OCI-LY7 (cell line): ENCODE measurements around the gene IFITM5. TPM values are rescaled to one million over a fixed set of nuclear protein-coding genes. Genes with fewer than 3 reads are reported as not detected.
A peak's percentile ranks its signal among the peaks of the same experiment; 100 is the strongest.
"Not testable (repeated sequence)": the region's sequence is repeated elsewhere in the genome, so short reads cannot be mapped to it uniquely, and the experiment has no call there.

Experiments
- BruUV-seq: library from RNA; stranded (reverse); fragments of 400-500 nt; replicated peaks from 2 replicates; lab custom pipeline; 2021; lab: Mats Ljungman, UMichigan
- CTCF ChIA-PET: fragments of 300-600 bp; sonication (Branson Sonifier 250); formaldehyde crosslinking; loops from one replicate; lab custom pipeline; 2022; ENCODE audit warnings: antibody characterized with exemption; ENCODE audit not compliant: unreplicated experiment; lab: Charles Lee
- POLR2A ChIA-PET: fragments of 300-600 bp; sonication (Branson Sonifier 250); formaldehyde crosslinking; loops from one replicate; lab custom pipeline; 2022; ENCODE audit warnings: antibody characterized with exemption; lab: Charles Lee
- DNase-seq: peaks from one replicate; pipeline ENCODE4 v3.0.0-alpha.2; 2015; ENCODE audit warnings: low spot score
- H2AFZ ChIP-seq: fragments of 200-600 bp; sonication (generic), shearing (Covaris generic); 2 replicates; pipeline ENCODE4 v1.6.1; 2014; ENCODE audit warnings: mild to moderate bottlenecking, antibody characterized with exemption, low read length, moderate library complexity
- H3K27ac ChIP-seq: fragments of 200-600 bp; sonication (generic); 2 replicates; pipeline ENCODE4 v1.5.1; 2014; ENCODE audit warnings: mixed run types, low read depth, mild to moderate bottlenecking, moderate library complexity, low read length, inconsistent platforms; ENCODE audit not compliant: poor library complexity, severe bottlenecking
- H3K36me3 ChIP-seq: fragments of 200-600 bp; sonication (generic); 2 replicates; pipeline ENCODE4 v1.6.1; 2014; ENCODE audit warnings: mild to moderate bottlenecking, antibody characterized with exemption, low read length, moderate library complexity, mixed read lengths; ENCODE audit not compliant: insufficient read depth
- H3K4me1 ChIP-seq: fragments of 200-600 bp; sonication (generic); 2 replicates; pipeline ENCODE4 v1.5.1; 2014; ENCODE audit warnings: mild to moderate bottlenecking, low read length; ENCODE audit not compliant: insufficient read depth, poor library complexity, severe bottlenecking
- H3K4me2 ChIP-seq: fragments of 200-600 bp; sonication (generic); 2 replicates; pipeline ENCODE4 v1.6.1; 2014; ENCODE audit warnings: mild to moderate bottlenecking, low read length
- H3K4me3 ChIP-seq: fragments of 200-600 bp; sonication (generic); 2 replicates; pipeline ENCODE4 v1.5.1; 2014; ENCODE audit warnings: mild to moderate bottlenecking, low read depth, low read length; ENCODE audit not compliant: poor library complexity, severe bottlenecking
- H3K79me2 ChIP-seq: fragments of 200-600 bp; sonication (generic); 2 replicates; pipeline ENCODE4 v1.6.1; 2016; ENCODE audit warnings: low read depth, mild to moderate bottlenecking, low read length, moderate library complexity, mixed read lengths; ENCODE audit not compliant: insufficient read depth
- H3K9me2 ChIP-seq: fragments of 200-600 bp; sonication (generic); 2 replicates; pipeline ENCODE4 v1.6.1; 2016; ENCODE audit warnings: mild to moderate bottlenecking, low read length, mixed read lengths; ENCODE audit not compliant: insufficient read depth
- H3K9me3 ChIP-seq: fragments of 200-600 bp; sonication (generic); 2 replicates; pipeline ENCODE4 v1.6.1; 2014; ENCODE audit warnings: mild to moderate bottlenecking, mixed run types, low read length, mixed read lengths
- H4K20me1 ChIP-seq: fragments of 200-600 bp; sonication (generic); 2 replicates; pipeline ENCODE4 v1.6.1; 2014; ENCODE audit warnings: mild to moderate bottlenecking, antibody characterized with exemption, low read length, moderate library complexity, mixed read lengths; ENCODE audit not compliant: insufficient read depth
- CTCF ChIP-seq: fragments of 200-600 bp; sonication (generic); conservative IDR thresholded peaks from 2 replicates; pipeline ENCODE4 v1.5.1; 2014; ENCODE audit warnings: mild to moderate bottlenecking, antibody characterized with exemption, low read length, moderate library complexity, mixed read lengths
- EZH2phosphoT487 ChIP-seq: fragments of 200-600 bp; sonication (generic); IDR thresholded peaks from 2 replicates; pipeline ENCODE4 v1.6.1; 2018; ENCODE audit warnings: low read depth, borderline replicate concordance, mild to moderate bottlenecking, mixed run types, antibody characterized with exemption, low read length, moderate library complexity, mixed read lengths
- intact Hi-C: fragments of 100-400 bp; cut with micrococcal nuclease; formaldehyde crosslinking; loops from one replicate; pipeline ENCODE4 v1.10.0; 2022; ENCODE audit not compliant: unreplicated experiment
- total RNA-seq, 2 experiments: library from RNA; depleted of rRNA in 1 of 2; stranded (reverse); fragments of >200 nt in 1 of 2; shearing (Covaris generic) in 1 of 2; gene quantifications; 2 replicates each; pipeline ENCODE4 v1.2.3, GENCODE V29; 2014 to 2022

IFITM5 gene
- total RNA-seq, 2 experiments from 2014 or later: not detected

- Histone ChIP-seq H3K27ac (peak overlapping the region; percentile 58), H2AFZ (peak overlapping the region; percentile 82), H3K79me2 (no peaks in the 10 kb centered on the region), H3K9me3 (peaks cover 14% of the 10 kb centered on the region), H3K4me3 (peak overlapping the region; percentile 17), H4K20me1 (no peaks in the 10 kb centered on the region), H3K4me1 (peaks cover 73% of the 10 kb centered on the region), H3K36me3 (peaks cover 9% of the 10 kb centered on the region), H3K4me2 (peak overlapping the region; percentile 54), H3K9me2 (no peaks in the 10 kb centered on the region)
- no TSS peak for BruUV-seq
- intact Hi-C loops: no loop called here
- POLR2A ChIA-PET: no interaction called here
- CTCF ChIA-PET: interaction anchor here (0.5 kb wide), 1 partner anchor 19 kb away, joined by 3 read pairs; no protein-coding TSS in a partner anchor
- DNase-seq: peak; percentile 43
- TF ChIP-seq CTCF: no peak
- TF ChIP-seq EZH2phosphoT487: no peak
Measured at GRCh38 chr11:335779-336658, 36.7 kb upstream of the IFITM5 start.

GRCh38 chr11:334264-334994 is 35.1 kb upstream of the IFITM5 start:
- Histone ChIP-seq H3K4me2 (no peak overlapping the region), H4K20me1 (no peaks in the 10 kb centered on the region), H3K4me3 (no peak overlapping the region), H3K36me3 (peaks cover 9% of the 10 kb centered on the region), H3K9me2 (no peaks in the 10 kb centered on the region), H3K79me2 (no peaks in the 10 kb centered on the region), H3K9me3 (peaks cover 14% of the 10 kb centered on the region), H2AFZ (no peak overlapping the region), H3K27ac (peak overlapping the region; percentile 12), H3K4me1 (peaks cover 73% of the 10 kb centered on the region)
- ChIA-PET POLR2A (no interaction called here), CTCF (no interaction called here)
- no TSS peak for BruUV-seq
- TF ChIP-seq EZH2phosphoT487: no peak
- TF ChIP-seq CTCF: no peak
- DNase-seq: no peak
- intact Hi-C loops: no loop called here

GRCh38 chr11:333616-334263 is 34.4 kb upstream of the IFITM5 start:
- CTCF ChIA-PET, POLR2A ChIA-PET: not testable (repeated sequence)

More at GRCh38 chr11:333616-334263, 34.4 kb upstream of the IFITM5 start:
- Histone ChIP-seq H3K9me3 (peaks cover 14% of the 10 kb centered on the region), H3K27ac (peak overlapping the region; percentile 91), H3K4me1 (peaks cover 78% of the 10 kb centered on the region)
- H3K4me3 ChIP-seq, DNase-seq, intact Hi-C loops, H3K4me2 ChIP-seq, H4K20me1 ChIP-seq, H2AFZ ChIP-seq, H3K79me2 ChIP-seq, H3K36me3 ChIP-seq, BruUV-seq, H3K9me2 ChIP-seq: not testable (repeated sequence)
